Breast epithelium (tissue), 3 donors: ENCODE results near the gene SYK.

Experiments used
- POLR2A ChIP-seq: fragments of 450-650 bp; IDR thresholded peaks from one replicate; pipeline ENCODE4 v1.6.1; 2016; ENCODE audit warnings: antibody characterized with exemption, mild to moderate bottlenecking, moderate library complexity
- POLR2AphosphoS5 ChIP-seq, 3 donors: sonication (generic); formaldehyde crosslinking; IDR thresholded peaks; one replicate each; pipeline ENCODE4 v1.6.1; 2017; ENCODE audit warnings: antibody characterized with exemption in 3 of 3
- TF ChIP-seq, protein P1 (sequence below), 3 donors: fragments of 450-650 bp; IDR thresholded peaks; one replicate each; pipeline ENCODE4 v1.5.1; 2016 to 2017; ENCODE audit warnings: antibody characterized with exemption in 3 of 3, mild to moderate bottlenecking in 3 of 3, moderate library complexity in 3 of 3

DNA sequence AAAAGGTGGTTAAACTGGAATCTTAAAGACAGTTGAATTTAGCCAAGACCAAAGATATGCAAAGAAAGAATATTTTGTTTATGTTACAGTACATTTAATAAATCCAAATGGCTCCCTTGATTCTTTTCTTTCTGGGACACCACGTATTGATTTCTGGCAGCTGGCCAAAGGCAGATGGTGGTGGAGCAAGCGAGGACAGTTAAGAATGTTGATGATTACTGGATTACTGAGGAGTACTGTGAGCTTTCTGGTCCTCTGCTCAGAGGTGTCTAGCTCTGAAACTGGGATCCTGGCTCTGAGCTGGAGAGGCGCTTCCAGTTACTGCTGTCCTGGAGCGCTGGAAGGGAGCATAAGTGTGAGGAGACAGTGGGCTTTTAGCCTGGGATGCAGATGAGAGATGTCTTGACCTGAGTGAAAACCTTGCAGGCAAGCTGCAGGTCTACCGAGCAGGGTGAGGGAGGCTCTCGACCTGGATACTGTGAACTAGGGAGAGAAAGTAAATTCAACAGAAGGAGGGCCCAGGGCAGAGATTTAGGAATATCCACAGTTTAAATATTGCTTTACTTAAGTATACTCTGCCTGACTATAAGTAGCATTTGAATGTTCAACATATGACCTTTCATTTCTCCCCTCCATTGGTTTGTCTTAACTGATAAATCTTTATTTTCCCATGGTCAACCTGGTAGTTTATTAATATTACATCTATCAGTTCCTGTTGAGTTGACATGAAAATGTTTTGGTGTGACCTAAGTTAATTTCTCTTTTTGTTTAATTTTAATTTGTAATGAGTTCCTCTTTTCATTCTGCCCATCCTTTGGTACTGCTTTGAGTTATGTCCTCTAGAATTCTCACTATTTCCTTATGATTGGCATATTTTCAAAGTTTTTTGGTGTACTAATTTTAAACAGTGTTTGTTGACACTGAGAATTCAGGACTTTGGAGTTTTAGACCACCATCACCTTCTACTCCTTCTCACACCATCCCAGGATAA, 3.7 kb downstream of the SYK start:
- TF ChIP-seq, protein P1, sequence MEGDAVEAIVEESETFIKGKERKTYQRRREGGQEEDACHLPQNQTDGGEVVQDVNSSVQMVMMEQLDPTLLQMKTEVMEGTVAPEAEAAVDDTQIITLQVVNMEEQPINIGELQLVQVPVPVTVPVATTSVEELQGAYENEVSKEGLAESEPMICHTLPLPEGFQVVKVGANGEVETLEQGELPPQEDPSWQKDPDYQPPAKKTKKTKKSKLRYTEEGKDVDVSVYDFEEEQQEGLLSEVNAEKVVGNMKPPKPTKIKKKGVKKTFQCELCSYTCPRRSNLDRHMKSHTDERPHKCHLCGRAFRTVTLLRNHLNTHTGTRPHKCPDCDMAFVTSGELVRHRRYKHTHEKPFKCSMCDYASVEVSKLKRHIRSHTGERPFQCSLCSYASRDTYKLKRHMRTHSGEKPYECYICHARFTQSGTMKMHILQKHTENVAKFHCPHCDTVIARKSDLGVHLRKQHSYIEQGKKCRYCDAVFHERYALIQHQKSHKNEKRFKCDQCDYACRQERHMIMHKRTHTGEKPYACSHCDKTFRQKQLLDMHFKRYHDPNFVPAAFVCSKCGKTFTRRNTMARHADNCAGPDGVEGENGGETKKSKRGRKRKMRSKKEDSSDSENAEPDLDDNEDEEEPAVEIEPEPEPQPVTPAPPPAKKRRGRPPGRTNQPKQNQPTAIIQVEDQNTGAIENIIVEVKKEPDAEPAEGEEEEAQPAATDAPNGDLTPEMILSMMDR (IDR thresholded peaks at IDR 0.05): no peak
- no peak for TF ChIP-seq POLR2A
- TF ChIP-seq POLR2AphosphoS5 (IDR thresholded peaks at IDR 0.05): no peak
